WERI-Rb-1 (cell line): ENCODE measurements around the gene TPRG1L.

ENCODE experiments used
- DNase-seq: peaks from one replicate; pipeline ENCODE4 v3.0.0-alpha.2; 2020
- H3K27ac ChIP-seq: fragments of 250-450 bp; sonication (Bioruptor Pico); 2 replicates; pipeline ENCODE4 v1.5.1; 2020; ENCODE audit warnings: mild to moderate bottlenecking, moderate library complexity
- H3K27me3 ChIP-seq: fragments of 250-450 bp; sonication (Bioruptor Pico); 2 replicates; pipeline ENCODE4 v1.5.1; 2021; ENCODE audit warnings: mild to moderate bottlenecking, low read depth, moderate library complexity; ENCODE audit not compliant: insufficient read depth, severe bottlenecking
- H3K36me3 ChIP-seq: fragments of 250-450 bp; sonication (Bioruptor Pico); 2 replicates; pipeline ENCODE4 v1.5.1; 2020; ENCODE audit warnings: mild to moderate bottlenecking, moderate library complexity
- H3K4me3 ChIP-seq: 2 replicates; pipeline ENCODE4 v1.5.1; 2011; ENCODE audit warnings: low read depth, mild to moderate bottlenecking, control low read depth, low read length
- H3K9me3 ChIP-seq: fragments of 250-450 bp; sonication (Bioruptor Pico); 2 replicates; pipeline ENCODE4 v1.5.1; 2021; ENCODE audit warnings: mild to moderate bottlenecking, moderate library complexity; ENCODE audit not compliant: severe bottlenecking
- CTCF ChIP-seq: IDR thresholded peaks from 2 replicates; pipeline ENCODE4 v1.5.1; 2011; ENCODE audit warnings: low read depth, mild to moderate bottlenecking, control low read depth, inconsistent platforms, low read length

TPRG1L gene

GRCh38 chr1:3651930-3652547 lies 27.2 kb downstream of the TPRG1L start, which contains the start of gene TP73:
TSS of gene TP73 (plus strand) at chr1:3652516. CDS start at chr1:3682366, 29,850 bp downstream.
- Histone ChIP-seq H3K9me3 (peaks cover 9% of the 10 kb centered on the region), H3K27ac (peak within 1 kb of the TSS; percentile 95), H3K4me3 (peak within 1 kb of the TSS; percentile 86), H3K27me3 (no peaks in the 10 kb centered on the region), H3K36me3 (peaks cover 32% of the 10 kb centered on the region)
- no peak for TF ChIP-seq CTCF
- peak; percentile 86 for DNase-seq

- peak overlapping the region; percentile 86 for H3K4me3 ChIP-seq
- peaks cover 32% of the 10 kb centered on the region for H3K36me3 ChIP-seq
- H3K27ac ChIP-seq = peak overlapping the region; percentile 95
- DNase-seq = peak; percentile 62
- peaks cover 9% of the 10 kb centered on the region for H3K9me3 ChIP-seq
- no peaks in the 10 kb centered on the region for H3K27me3 ChIP-seq
- TF ChIP-seq CTCF = no peak
Observed at GRCh38 chr1:3652548-3653285, 27.9 kb downstream of the TPRG1L start.

- Histone ChIP-seq H3K27me3 (no peaks in the 10 kb centered on the region), H3K4me3 (peak overlapping the region; percentile 86), H3K27ac (peak overlapping the region; percentile 95), H3K9me3 (peaks cover 9% of the 10 kb centered on the region), H3K36me3 (peaks cover 33% of the 10 kb centered on the region)
- TF ChIP-seq CTCF = no peak
- DNase-seq = no peak
Observed at GRCh38 chr1:3653286-3653618, 28.4 kb downstream of the TPRG1L start.

GRCh38 chr1:3654549-3655281 lies 29.9 kb downstream of the TPRG1L start:
- Histone ChIP-seq H3K9me3 (peaks cover 9% of the 10 kb centered on the region), H3K27ac (peak overlapping the region; percentile 1; the same call in 1 of the 2 replicates), H3K4me3 (no peak overlapping the region), H3K27me3 (no peaks in the 10 kb centered on the region), H3K36me3 (peaks cover 30% of the 10 kb centered on the region)
- no peak for TF ChIP-seq CTCF
- no peak for DNase-seq

GRCh38 chr1:3656450-3657095 lies 31.8 kb downstream of the TPRG1L start:
- Histone ChIP-seq H3K9me3 (no peaks in the 10 kb centered on the region), H3K36me3 (peaks cover 30% of the 10 kb centered on the region), H3K27me3 (no peaks in the 10 kb centered on the region), H3K27ac (peak overlapping the region; percentile 44), H3K4me3 (no peak overlapping the region)
- TF ChIP-seq CTCF = no peak
- DNase-seq = no peak
